ENCODE measurements around the gene NFKB1. TPM values are rescaled to one million over a fixed set of nuclear protein-coding genes. Genes with fewer than 3 reads are reported as not detected.

Gene NFKB1
- total and polyA plus RNA-seq, 2 donors (not counting 1 experiment from before 2014, with no cell fraction given) = 32.0 to 88.1 TPM

- Mint-ChIP-seq H3K9me3 (ENCODE audit: insufficient read depth) (no peaks in the 10 kb centered on the region), H3K27ac (no peak overlapping the region), H3K4me3 (no peak overlapping the region), H3K4me1 (no peaks in the 10 kb centered on the region), H3K27me3 (no peaks in the 10 kb centered on the region)
- intact Hi-C loops (cut with micrococcal nuclease) = no loop called here
- Histone ChIP-seq H3K9ac (ENCODE audit: low read length) (no peak overlapping the region), H4K20me1 (ENCODE audit: control insufficient read depth, insufficient read depth, low read length, poor library complexity, severe bottlenecking) (peaks cover 4% of the 10 kb centered on the region), H2AFZ (ENCODE audit: insufficient read depth, low read depth, low read length, poor library complexity, severe bottlenecking) (no peak overlapping the region), H3K27me3 (replicated peaks in 1 of 4; ENCODE audit: control extremely low read depth in 1 of 4, control insufficient read depth in 3 of 4, insufficient read depth in 4 of 4, low read length in 3 of 4) (no peaks in the 10 kb centered on the region), H3K36me3 (replicated peaks in 1 of 2; ENCODE audit: control extremely low read depth in 1 of 2, control insufficient read depth in 1 of 2, extremely low read depth in 1 of 2, insufficient read depth in 2 of 2, low read length in 1 of 2) (peaks cover 15 to 56% of the 10 kb centered on the region in 2 experiments), H3K4me3 (ENCODE audit: control extremely low read depth in 1 of 5, extremely low read depth in 1 of 5, insufficient read depth in 1 of 5, low read depth in 2 of 5, low read length in 4 of 5) (no peak overlapping the region), H3K4me1 (ENCODE audit: control insufficient read depth in 2 of 2, insufficient read depth in 2 of 2, low read length in 2 of 2) (no peaks in the 10 kb centered on the region), H3K4me2 (replicated peaks; ENCODE audit: low read depth, low read length, poor library complexity, severe bottlenecking) (no peak overlapping the region), H3K27ac (ENCODE audit: low read length in 2 of 2) (no peak overlapping the region), H3K9me3 (ENCODE audit: control extremely low read depth in 1 of 3, control insufficient read depth in 2 of 3, insufficient read depth in 1 of 3, low read length in 2 of 3) (no peaks in the 10 kb centered on the region), H3K79me2 (ENCODE audit: control insufficient read depth, insufficient read depth, low read length) (no peaks in the 10 kb centered on the region)
- no peak for DNase-seq
- no CpG with 5 or more reads among the region's 3 CpGs for WGBS (ENCODE audit: insufficient coverage)
- no peak for ATAC-seq (ENCODE audit: low read depth)
- CTCF ChIA-PET = no interaction called here
- POLR2A ChIA-PET = no interaction called here
- TF ChIP-seq EZH2 (IDR thresholded peaks at IDR 0.05; ENCODE audit: borderline replicate concordance, insufficient read depth, low read depth, low read length, poor library complexity, severe bottlenecking) = no peak
- TF ChIP-seq, protein P1, sequence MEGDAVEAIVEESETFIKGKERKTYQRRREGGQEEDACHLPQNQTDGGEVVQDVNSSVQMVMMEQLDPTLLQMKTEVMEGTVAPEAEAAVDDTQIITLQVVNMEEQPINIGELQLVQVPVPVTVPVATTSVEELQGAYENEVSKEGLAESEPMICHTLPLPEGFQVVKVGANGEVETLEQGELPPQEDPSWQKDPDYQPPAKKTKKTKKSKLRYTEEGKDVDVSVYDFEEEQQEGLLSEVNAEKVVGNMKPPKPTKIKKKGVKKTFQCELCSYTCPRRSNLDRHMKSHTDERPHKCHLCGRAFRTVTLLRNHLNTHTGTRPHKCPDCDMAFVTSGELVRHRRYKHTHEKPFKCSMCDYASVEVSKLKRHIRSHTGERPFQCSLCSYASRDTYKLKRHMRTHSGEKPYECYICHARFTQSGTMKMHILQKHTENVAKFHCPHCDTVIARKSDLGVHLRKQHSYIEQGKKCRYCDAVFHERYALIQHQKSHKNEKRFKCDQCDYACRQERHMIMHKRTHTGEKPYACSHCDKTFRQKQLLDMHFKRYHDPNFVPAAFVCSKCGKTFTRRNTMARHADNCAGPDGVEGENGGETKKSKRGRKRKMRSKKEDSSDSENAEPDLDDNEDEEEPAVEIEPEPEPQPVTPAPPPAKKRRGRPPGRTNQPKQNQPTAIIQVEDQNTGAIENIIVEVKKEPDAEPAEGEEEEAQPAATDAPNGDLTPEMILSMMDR (IDR thresholded peaks at IDR 0.05) = no peak
Observed at GRCh38 chr4:102665527-102665926, 164.4 kb downstream of the NFKB1 start.

Other genes starting within 250 kb of the NFKB1 start
- 8.4 and 10.2 TPM in 2 replicates for gene SLC39A8, start 155.9 kb upstream of the NFKB1 start, total RNA-seq
- 2.4 and 3.6 TPM in 2 replicates for gene SLC39A8, start 155.9 kb upstream of the NFKB1 start, polyA plus RNA-seq

Measured in B cell (primary cell).